HG03039 (cell line): ENCODE measurements around the gene ESRRG.
"Not testable (repeated sequence)": the region's sequence is repeated elsewhere in the genome, so short reads cannot be mapped to it uniquely, and the experiment has no call there.

Experiments used
- ATAC-seq: cut with Tn5 transposase; IDR thresholded peaks from one replicate; pipeline ENCODE4 v1.9.1; 2021; ENCODE audit warnings: mild to moderate bottlenecking, moderate library complexity; ENCODE audit not compliant: unreplicated experiment

The ESRRG gene

DNA sequence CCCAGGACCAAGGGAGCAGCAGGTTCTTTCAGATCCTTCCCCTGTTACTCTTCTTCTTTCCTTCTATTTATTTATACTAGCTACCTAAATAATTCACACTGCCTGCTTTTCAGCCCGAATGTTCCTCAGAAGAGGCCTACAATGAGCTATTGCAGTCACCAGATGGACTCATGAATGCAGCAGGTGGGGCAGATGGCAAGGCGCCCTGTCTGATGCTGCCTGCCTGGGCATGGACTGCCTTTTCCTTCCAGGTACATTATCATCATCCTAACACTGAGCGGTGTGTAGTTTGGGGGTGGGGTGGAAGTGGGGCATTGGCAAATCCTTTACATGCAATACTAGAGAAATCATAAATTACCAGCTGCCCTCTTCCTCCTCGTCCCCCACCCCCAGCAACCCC is 17.6 kb downstream of the ESRRG start:
- ATAC-seq: no peak

GRCh38 chr1:216704065-216704464 is 19.2 kb downstream of the ESRRG start:
- not testable (repeated sequence) for ATAC-seq

GRCh38 chr1:216702170-216702569 is 21.1 kb downstream of the ESRRG start:
- peak; percentile 83 for ATAC-seq

DNA sequence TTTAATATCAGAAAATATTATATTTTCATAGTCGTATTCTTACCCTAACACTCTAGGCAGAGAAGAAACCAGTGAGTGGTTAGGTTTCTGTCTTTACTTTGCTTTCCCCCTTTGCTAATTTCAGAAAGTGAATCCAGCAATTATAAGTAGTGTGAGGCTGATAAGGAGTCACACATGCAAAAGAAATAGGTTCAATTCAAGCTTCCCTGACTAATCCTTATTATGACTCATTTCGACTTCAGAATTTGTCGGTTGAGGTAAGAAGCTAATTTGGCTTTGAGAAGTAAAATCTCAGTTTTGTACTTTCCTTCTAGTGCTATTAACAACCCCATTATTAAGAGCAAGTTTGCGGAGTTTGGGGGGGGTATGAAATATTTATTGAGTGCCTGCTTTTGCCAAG is 22.4 kb downstream of the ESRRG start:
- ATAC-seq: no peak

GRCh38 chr1:216691710-216692109 is 31.5 kb downstream of the ESRRG start:
- ATAC-seq: no peak

GRCh38 chr1:216690603-216691002 is 32.6 kb downstream of the ESRRG start:
- no peak for ATAC-seq

DNA sequence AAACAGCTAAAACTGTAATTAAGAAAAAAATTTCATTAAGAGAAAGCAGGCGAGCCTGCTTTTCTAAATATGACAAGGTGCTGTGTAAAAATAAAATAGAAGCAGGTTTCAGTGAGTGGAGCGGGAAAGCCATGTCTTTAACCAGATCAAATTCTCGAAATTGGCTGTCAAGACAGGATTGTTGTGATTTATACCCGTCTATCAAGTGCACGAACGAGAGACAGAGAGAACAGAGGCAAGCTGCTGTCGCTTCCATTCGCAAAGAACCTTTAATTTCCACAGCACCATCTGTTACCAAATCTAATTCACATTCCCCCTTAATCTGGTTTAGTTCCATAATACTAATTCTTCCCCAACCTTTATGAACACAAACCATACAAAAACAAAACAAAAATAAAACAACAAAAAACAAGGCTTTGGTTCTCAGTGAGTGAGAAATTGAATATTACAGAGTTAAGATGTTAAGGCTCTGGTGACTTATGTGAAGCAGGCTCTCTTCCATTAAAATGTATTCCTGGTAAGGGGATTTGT is 35.0 kb downstream of the ESRRG start:
- ATAC-seq: no peak

GRCh38 chr1:216686860-216687766 is 36.1 kb downstream of the ESRRG start:
- no peak for ATAC-seq

DNA sequence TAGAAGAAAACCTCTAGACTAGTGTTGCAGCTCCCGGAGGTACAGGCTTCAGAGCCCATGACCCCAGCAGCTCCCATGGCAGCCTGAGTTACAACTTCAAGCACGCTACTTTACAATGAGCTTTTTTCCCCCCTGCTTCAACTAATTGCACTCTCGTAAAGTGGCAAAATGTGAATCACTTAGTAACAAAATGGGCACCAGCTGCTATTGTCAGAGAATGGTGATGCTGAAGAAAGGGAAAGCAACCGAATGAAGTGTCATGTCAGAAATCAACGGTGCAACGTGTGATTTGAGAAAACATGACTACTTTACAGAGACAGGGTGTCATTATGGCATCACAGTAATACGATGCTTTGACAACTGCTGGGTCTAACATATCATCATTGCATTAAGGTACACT is 40.5 kb downstream of the ESRRG start:
- no peak for ATAC-seq

GRCh38 chr1:216679108-216679507 is 44.1 kb downstream of the ESRRG start:
- ATAC-seq: no peak

GRCh38 chr1:216670118-216670883 is 52.9 kb downstream of the ESRRG start:
- ATAC-seq: no peak

GRCh38 chr1:216666441-216666840 is 56.8 kb downstream of the ESRRG start:
- no peak for ATAC-seq

- ATAC-seq: no peak
Observed at GRCh38 chr1:216665856-216666255, 57.4 kb downstream of the ESRRG start.

DNA sequence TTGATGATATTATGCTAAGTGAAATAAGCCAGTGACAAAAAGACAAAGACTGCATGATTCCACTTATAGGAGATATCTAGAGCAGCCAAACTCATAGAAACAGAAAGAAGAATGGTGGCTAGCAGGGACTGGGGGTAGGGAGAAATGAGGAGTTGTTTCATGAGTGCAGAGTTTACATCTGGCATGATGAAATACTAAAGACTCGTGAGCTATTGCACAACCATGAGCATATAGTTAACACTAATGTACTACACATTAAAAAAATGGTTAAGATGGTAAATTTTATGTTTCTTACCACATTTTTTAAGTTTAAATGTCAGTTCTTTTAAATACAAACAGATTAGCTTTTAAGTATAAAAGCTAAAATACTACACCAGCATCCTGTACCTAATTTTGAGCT is 57.8 kb downstream of the ESRRG start:
- no peak for ATAC-seq

GRCh38 chr1:216662681-216663080 is 60.5 kb downstream of the ESRRG start:
- no peak for ATAC-seq

- ATAC-seq: no peak
Observed at GRCh38 chr1:216660561-216660960, 62.7 kb downstream of the ESRRG start.

DNA sequence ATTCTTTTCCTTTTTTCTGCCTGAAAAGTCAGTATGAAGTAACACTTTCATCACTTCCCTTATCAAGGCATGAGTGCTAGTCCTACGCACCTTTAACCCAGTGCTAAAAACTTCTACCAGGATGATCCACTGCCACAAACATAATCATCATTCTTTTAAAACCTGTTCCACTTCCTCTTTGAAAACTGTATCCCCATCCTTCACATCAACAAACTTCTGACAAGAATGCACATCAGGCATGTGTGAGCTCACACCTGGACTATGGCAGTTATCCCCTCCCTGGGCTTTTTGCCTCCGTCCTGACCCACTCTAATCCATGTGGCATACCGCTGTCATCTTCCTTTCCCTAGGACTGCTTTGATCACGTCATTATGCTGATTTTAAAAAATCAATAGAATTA is 70.2 kb downstream of the ESRRG start:
- ATAC-seq: no peak

DNA sequence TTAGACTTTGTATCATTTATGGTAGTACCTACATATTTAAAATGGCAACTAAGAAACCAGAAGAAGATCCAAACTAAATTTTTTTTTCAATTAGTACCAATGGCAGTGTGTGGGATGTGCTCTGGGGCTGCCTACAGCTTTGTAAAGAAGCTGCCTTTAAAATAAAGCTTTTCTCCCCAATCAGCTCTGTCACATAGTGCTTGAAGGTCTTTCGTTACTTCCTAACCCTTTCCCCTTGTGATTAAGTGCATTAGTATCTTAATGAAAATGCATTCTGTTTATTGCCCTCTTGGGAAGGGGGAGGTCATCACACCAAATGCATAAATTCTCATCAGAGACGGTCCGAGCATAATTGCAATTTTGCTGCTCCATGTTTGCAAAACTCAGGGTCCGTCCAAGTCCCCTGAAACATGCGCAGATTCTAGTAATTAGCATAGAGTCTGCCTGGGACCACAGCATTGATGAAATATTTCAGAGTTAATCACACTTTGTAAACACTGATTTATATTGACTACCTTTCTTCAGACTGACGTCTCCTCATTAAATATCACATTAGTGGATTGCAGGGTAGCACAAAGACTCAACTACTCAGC is 71.3 kb downstream of the ESRRG start:
- no peak for ATAC-seq

- no peak for ATAC-seq
Observed at GRCh38 chr1:216643176-216643575, 80.1 kb downstream of the ESRRG start.

- ATAC-seq: no peak
Observed at GRCh38 chr1:216641669-216642460, 81.4 kb downstream of the ESRRG start.

- ATAC-seq: no peak
Observed at GRCh38 chr1:216640100-216640499, 83.1 kb downstream of the ESRRG start.
